H1 (cell line): ENCODE data around the gene SCNN1B. TPM values are rescaled to one million over a fixed set of nuclear protein-coding genes. Genes with fewer than 3 reads are reported as not detected.

Experiments
- CTCF ChIA-PET: fragments of 300-600 bp; sonication (Branson Sonifier 250); formaldehyde crosslinking; loops from one replicate; lab custom pipeline; 2021; ENCODE audit not compliant: partially characterized antibody; lab: Charles Lee
- POLR2A ChIA-PET: fragments of 300-600 bp; sonication (Branson Sonifier 250); formaldehyde crosslinking; loops from one replicate; lab custom pipeline; 2021; ENCODE audit warnings: inconsistent platforms; ENCODE audit not compliant: partially characterized antibody; lab: Charles Lee
- DNase-seq, 2 experiments: peaks; one replicate each; pipeline versions ENCODE4 v3.0.0 to v3.0.0-alpha.2; 2010 to 2022; ENCODE audit warnings: low spot score in 2 of 2, low read depth in 1 of 2, mixed read lengths in 1 of 2
- FAIRE-seq: peaks from 2 replicates; lab custom pipeline; 2011; peaks lifted over from hg19 to GRCh38; lab: Jason Lieb, UNC
- H2AFZ ChIP-seq: 2 replicates; pipeline ENCODE4 v1.8.1; 2012; ENCODE audit warnings: low read length, inconsistent platforms
- H2AK5ac ChIP-seq: 2 replicates; pipeline ENCODE4 v1.6.1; 2013; ENCODE audit warnings: low read depth, low read length
- H2BK120ac ChIP-seq: replicated peaks from 2 replicates; pipeline ENCODE3; 2013; ENCODE audit warnings: low read depth, low read length, inconsistent platforms
- H2BK12ac ChIP-seq: 2 replicates; pipeline ENCODE4 v1.6.1; 2013; ENCODE audit warnings: low read depth, low read length
- H2BK15ac ChIP-seq: 2 replicates; pipeline ENCODE4 v1.6.1; 2013; ENCODE audit warnings: low read length
- H2BK20ac ChIP-seq: 2 replicates; pipeline ENCODE4 v1.6.1; 2013; ENCODE audit warnings: low read length
- H2BK5ac ChIP-seq: 2 replicates; pipeline ENCODE4 v1.6.1; 2013; ENCODE audit warnings: low read depth, low read length
- H3K14ac ChIP-seq: 2 replicates; pipeline ENCODE4 v1.6.1; 2013; ENCODE audit warnings: inconsistent platforms; ENCODE audit not compliant: insufficient read length
- H3K18ac ChIP-seq: 2 replicates; pipeline ENCODE4 v1.6.1; 2013; ENCODE audit warnings: low read length; ENCODE audit errors: extremely low read depth
- H3K23ac ChIP-seq: 2 replicates; pipeline ENCODE4 v1.6.1; 2013; ENCODE audit warnings: inconsistent platforms; ENCODE audit not compliant: insufficient read length
- H3K23me2 ChIP-seq: 2 replicates; pipeline ENCODE4 v1.6.1; 2013; ENCODE audit warnings: low read depth, low read length
- H3K27ac ChIP-seq: 2 replicates; pipeline ENCODE4 v1.6.1; 2011; ENCODE audit warnings: low read depth, low read length, inconsistent platforms
- H3K27me3 ChIP-seq, 4 experiments: replicated peaks in 1 of 4; 1 replicate in 1 of 4; 2 replicates in 3 of 4; pipeline versions ENCODE4 v1.6.1 to v1.8.1; 2011 to 2013; ENCODE audit warnings: low read length in 3 of 4, mild to moderate bottlenecking in 3 of 4, inconsistent platforms in 2 of 4, mixed read lengths in 2 of 4, moderate library complexity in 1 of 4; ENCODE audit not compliant: control insufficient read depth in 3 of 4, insufficient read depth in 3 of 4; ENCODE audit errors: extremely low read depth in 1 of 4
- H3K36me3 ChIP-seq, 4 experiments: 2 replicates each; pipeline versions ENCODE4 v1.6.1 to v1.8.1; 2011 to 2013; ENCODE audit warnings: mild to moderate bottlenecking in 4 of 4, low read length in 3 of 4, moderate library complexity in 2 of 4, control low read depth in 1 of 4, inconsistent platforms in 1 of 4; ENCODE audit not compliant: insufficient read depth in 4 of 4, control insufficient read depth in 2 of 4
- H3K4ac ChIP-seq: replicated peaks from 2 replicates; pipeline ENCODE3; 2013; ENCODE audit warnings: low read length, low read depth, mixed read lengths, inconsistent platforms; ENCODE audit not compliant: insufficient read length
- H3K4me1 ChIP-seq, 4 experiments: replicated peaks in 1 of 4; 1 replicate in 1 of 4; 2 replicates in 3 of 4; pipeline versions ENCODE4 v1.6.1 to v1.8.1; 2011 to 2013; ENCODE audit warnings: low read length in 3 of 4, inconsistent platforms in 2 of 4, mixed read lengths in 1 of 4; ENCODE audit not compliant: insufficient read depth in 4 of 4, control insufficient read depth in 3 of 4
- H3K4me2 ChIP-seq, 2 experiments: 2 replicates each; pipeline versions ENCODE4 v1.6.1 to v1.8.1; 2011 to 2013; ENCODE audit warnings: low read depth in 2 of 2, low read length in 2 of 2, control low read depth in 1 of 2, inconsistent platforms in 1 of 2, mild to moderate bottlenecking in 1 of 2; ENCODE audit not compliant: insufficient read depth in 1 of 2
- H3K4me3 ChIP-seq, 4 experiments: fragments of 200-600, 300-600 bp in 1 of 4; sonication (generic), shearing (Covaris generic), sonication (Bioruptor Twin) in 1 of 4; 2 replicates each; pipeline versions ENCODE4 v1.5.1 to v1.8.1; 2011 to 2016; ENCODE audit warnings: low read length in 4 of 4, low read depth in 3 of 4, control low read depth in 2 of 4, inconsistent platforms in 2 of 4, mild to moderate bottlenecking in 2 of 4, mixed read lengths in 1 of 4, moderate library complexity in 1 of 4; ENCODE audit not compliant: insufficient read depth in 2 of 4; ENCODE audit errors: extremely low read depth in 1 of 4
- H3K56ac ChIP-seq: replicated peaks from 2 replicates; pipeline ENCODE3; 2013; ENCODE audit warnings: low read depth, mild to moderate bottlenecking, mixed read lengths, low read length, inconsistent platforms; ENCODE audit not compliant: insufficient read length
- H3K79me1 ChIP-seq: 2 replicates; pipeline ENCODE4 v1.6.1; 2013; ENCODE audit warnings: low read depth, low read length, control low read depth
- H3K79me2 ChIP-seq, 2 experiments: 2 replicates each; pipeline versions ENCODE4 v1.6.1 to v1.8.1; 2012 to 2013; ENCODE audit warnings: low read length in 2 of 2, mild to moderate bottlenecking in 2 of 2, inconsistent platforms in 1 of 2; ENCODE audit not compliant: insufficient read depth in 2 of 2, control insufficient read depth in 1 of 2
- H3K9ac ChIP-seq, 4 experiments: replicated peaks in 1 of 4; 1 replicate in 1 of 4; 2 replicates in 3 of 4; pipeline versions ENCODE4 v1.6.1 to v1.8.1; 2011 to 2013; ENCODE audit warnings: low read depth in 3 of 4, low read length in 3 of 4, control low read depth in 2 of 4, mild to moderate bottlenecking in 2 of 4, moderate library complexity in 2 of 4, inconsistent platforms in 1 of 4; ENCODE audit errors: extremely low read depth in 1 of 4
- H3K9me3 ChIP-seq, 2 experiments: 2 replicates each; pipeline versions ENCODE4 v1.6.1 to v1.8.1; 2012 to 2013; ENCODE audit warnings: mild to moderate bottlenecking in 2 of 2, moderate library complexity in 2 of 2, control low read depth in 1 of 2, inconsistent platforms in 1 of 2, low read depth in 1 of 2, low read length in 1 of 2, mixed read lengths in 1 of 2; ENCODE audit not compliant: insufficient read depth in 2 of 2
- H4K20me1 ChIP-seq, 2 experiments: replicated peaks in 1 of 2; 2 replicates each; pipeline versions ENCODE3 to v1.8.1; 2011 to 2013; ENCODE audit warnings: inconsistent platforms in 2 of 2, low read length in 2 of 2, mild to moderate bottlenecking in 1 of 2; ENCODE audit not compliant: insufficient read depth in 2 of 2, control insufficient read depth in 1 of 2
- H4K5ac ChIP-seq: 2 replicates; pipeline ENCODE4 v1.6.1; 2013; ENCODE audit warnings: low read length, low read depth, mixed read lengths, inconsistent platforms; ENCODE audit not compliant: insufficient read length
- H4K8ac ChIP-seq: 2 replicates; pipeline ENCODE4 v1.8.0; 2013; ENCODE audit warnings: mild to moderate bottlenecking, moderate library complexity, low read length, inconsistent platforms; ENCODE audit not compliant: insufficient read depth; ENCODE audit errors: extremely low read depth
- H4K91ac ChIP-seq: replicated peaks from 2 replicates; pipeline ENCODE3; 2013; ENCODE audit warnings: low read length, mixed read lengths, inconsistent platforms; ENCODE audit not compliant: insufficient read length
- BACH1 ChIP-seq: IDR thresholded peaks from 2 replicates; pipeline ENCODE4 v1.6.1; 2012; ENCODE audit warnings: low read length, improper control_type of control experiment
- BCL11A ChIP-seq, 2 experiments: IDR thresholded peaks; one replicate each; pipeline ENCODE4 v1.6.1; 2011; ENCODE audit warnings: low read depth in 2 of 2, low read length in 2 of 2, mild to moderate bottlenecking in 2 of 2
- CHD2 ChIP-seq: IDR thresholded peaks from 2 replicates; pipeline ENCODE4 v1.6.1; 2012; ENCODE audit warnings: low read length, improper control_type of control experiment
- SIX5 ChIP-seq: IDR thresholded peaks from 2 replicates; pipeline ENCODE4 v1.6.1; 2011; ENCODE audit warnings: mild to moderate bottlenecking, low read depth, low read length
- TAF7 ChIP-seq: optimal IDR thresholded peaks from 2 replicates; pipeline ENCODE3; 2011; ENCODE audit warnings: low read depth, mild to moderate bottlenecking, inconsistent platforms, low read length, moderate library complexity, borderline replicate concordance
- WGBS, 2 experiments: shearing (Covaris generic) in 1 of 2; methylation state at CpG; one replicate each; pipeline versions ENCODE4 v1.1.6 to v1.1.7; 2013 to 2015; ENCODE audit warnings: low lambda C conversion rate in 2 of 2, mixed read lengths in 2 of 2, inconsistent platforms in 1 of 2, low coverage in 1 of 2, missing lambda C conversion rate in 1 of 2; ENCODE audit not compliant: insufficient replicate concordance in 2 of 2, insufficient coverage in 1 of 2, insufficient read length in 1 of 2; ENCODE audit errors: extremely low coverage in 1 of 2, missing lambda C conversion rate in 1 of 2; 5-methylcytosine and 5-hydroxymethylcytosine counted together
- polyA plus RNA-seq, 7 experiments: library from polyadenylated mRNA; depleted of rRNA in 3 of 7; stranded (reverse) in 5 of 7; unstranded in 2 of 7; fragments of >200 nt in 5 of 7; fragments of 200-250 nt in 2 of 7; gene quantifications; 1 replicate in 5 of 7; 2 replicates in 1 of 7; 4 replicates in 1 of 7; pipeline versions ENCODE4 v1.2.1 to v1.2.3, GENCODE V29; 2011 to 2013; ENCODE audit warnings: missing spikeins in 2 of 7, mixed read lengths in 2 of 7
- total RNA-seq: library from RNA; stranded (reverse); fragmentation: NEBNext Ultra II Directional; extraction: Animal tissue kit (Norgen Biotek cat#: 25700); gene quantifications from 2 replicates; pipeline ENCODE4 v1.2.1, GENCODE V29; 2021

SCNN1B gene
- total and polyA plus RNA-seq, 2 of the 8 experiments (the other 6 are each of a cell fraction or from before 2014, with no cell fraction given), result 0.20 to 0.95 TPM

DNA sequence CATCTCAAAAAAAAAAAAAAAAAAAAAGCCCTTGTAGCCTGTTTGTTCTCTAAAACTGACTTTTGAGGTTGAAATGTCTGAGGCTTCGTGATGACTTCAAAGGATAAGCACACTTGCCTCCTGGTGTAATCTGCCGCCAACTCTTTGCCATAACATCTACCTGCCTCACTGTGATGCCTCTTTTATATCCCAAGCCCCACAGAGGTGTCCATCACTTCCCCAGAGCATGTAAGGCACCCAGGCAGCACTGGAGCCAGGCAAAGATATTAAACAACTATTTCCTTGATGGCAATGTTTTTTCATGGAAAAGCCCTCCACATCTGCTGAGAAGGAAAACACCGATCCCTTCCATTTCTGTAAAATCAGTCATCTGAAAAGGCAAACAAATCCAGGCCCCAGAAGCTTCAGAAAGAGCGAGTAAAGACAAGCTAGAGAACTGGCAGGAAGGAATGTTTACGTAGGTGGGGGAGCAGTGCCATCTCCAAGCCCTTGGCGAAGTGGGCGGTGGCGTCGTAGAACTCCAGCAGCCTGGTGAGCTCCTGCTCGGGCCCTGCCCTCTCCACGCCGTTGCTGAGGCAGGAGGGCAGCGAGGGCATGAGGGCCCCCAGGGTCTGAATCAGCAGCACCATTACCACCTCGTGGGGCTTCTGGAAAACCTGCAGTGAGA lies 122.3 kb downstream of the SCNN1B start:
- Histone ChIP-seq H3K79me2 (no peaks in the 10 kb centered on the region), H2BK12ac (no peak overlapping the region), H3K27ac (no peak overlapping the region), H3K18ac (no peak overlapping the region), H3K23ac (no peak overlapping the region), H3K9ac (no peak overlapping the region), H2AFZ (no peak overlapping the region), H4K91ac (no peak overlapping the region), H2BK15ac (no peak overlapping the region), H3K4me2 (no peak overlapping the region), H2BK20ac (no peak overlapping the region), H2AK5ac (no peak overlapping the region), H4K20me1 (no peaks in the 10 kb centered on the region), H3K23me2 (no peaks in the 10 kb centered on the region), H3K4me3 (no peak overlapping the region), H3K27me3 (no peaks in the 10 kb centered on the region), H3K9me3 (no peaks in the 10 kb centered on the region), H3K14ac (no peak overlapping the region), H3K56ac (no peak overlapping the region), H3K79me1 (no peaks in the 10 kb centered on the region), H3K4me1 (peaks cover 0 to 2% (median 0%) of the 10 kb centered on the region in 4 experiments; a peak in 1 of 7 replicates), H3K4ac (no peak overlapping the region), H4K8ac (no peak overlapping the region), H2BK120ac (no peak overlapping the region), H3K36me3 (no peaks in the 10 kb centered on the region; a peak in 2 of 8 replicates), H2BK5ac (no peak overlapping the region), H4K5ac (no peak overlapping the region)
- no peak for FAIRE-seq
- 88% methylated on average over 14 of the region's 14 CpGs; no CpG with 5 or more reads in 1 of the 2 experiments for whole genome bisulfite sequencing, 2 experiments
- CTCF ChIA-PET, result interaction anchor here (0.5 to 3.8 kb wide), 9 partner anchors 10 to 128 kb away, joined by 3 to 49 read pairs (median 3); partner anchors contain the start of gene SCNN1B
- POLR2A ChIA-PET, result interaction anchor here (0.9 to 1.1 kb wide), 2 partner anchors 15 to 53 kb away, joined by 3 read pairs; no protein-coding TSS in a partner anchor
- TF ChIP-seq TAF7 (no peak), CHD2 (no peak), SIX5 (no peak), BCL11A (IDR thresholded peaks at IDR 0.05; ENCODE audit: low read depth in 2 of 2, low read length in 2 of 2) (no peak), BACH1 (no peak)
- DNase-seq, result no peak
